HepG2 (cell line): Measurements from ENCODE around the gene IFIT3. TPM values are rescaled to one million over a fixed set of nuclear protein-coding genes. Genes with fewer than 3 reads are reported as not detected.

ENCODE experiments used
- ATAC-seq: fragments of 200-7000 bp; cut with Tn5 transposase; 3 replicates; pipeline ENCODE4 v1.9.1; 2020; ENCODE audit warnings: mild to moderate bottlenecking, moderate library complexity
- BruUV-seq: library from RNA; stranded (reverse); fragments of 400-500 nt; replicated peaks from 2 replicates; lab custom pipeline; 2021; lab: Mats Ljungman, UMichigan
- CTCF ChIA-PET: fragments of 300-600 bp; formaldehyde crosslinking; extraction: SDS; loops from one replicate; lab custom pipeline; 2021; ENCODE audit warnings: low total read pairs, inconsistent platforms, low intra/inter-chr PET ratio; lab: Yijun Ruan, JAX
- POLR2A ChIA-PET: fragments of 350-600 bp; sonication (Branson Sonifier 250); formaldehyde crosslinking; loops from one replicate; lab custom pipeline; 2020; ENCODE audit warnings: antibody characterized with exemption, inconsistent platforms; lab: Yijun Ruan, JAX
- DNase-seq: peaks from one replicate; pipeline ENCODE4 v3.0.0-alpha.2; 2015; ENCODE audit warnings: low spot score
- FAIRE-seq: peaks from 3 replicates; lab custom pipeline; 2011; peaks lifted over from hg19 to GRCh38; lab: Jason Lieb, UNC
- H2AFZ ChIP-seq: one replicate; pipeline ENCODE4 v1.6.1; 2011; ENCODE audit warnings: low read length, inconsistent platforms
- H3K27ac ChIP-seq: fragments of 300-600 bp; 3 replicates; pipeline ENCODE4 v1.8.0; 2011; ENCODE audit warnings: mixed run types, mild to moderate bottlenecking, mixed read lengths, low read length, inconsistent platforms; ENCODE audit not compliant: insufficient read depth; ENCODE audit errors: extremely low read length
- H3K27me3 ChIP-seq, 2 experiments: fragments of 200-600 bp in 1 of 2; 2 replicates in 1 of 2; 3 replicates in 1 of 2; pipeline versions ENCODE4 v1.6.0 to v1.8.0; 2011; ENCODE audit warnings: low read length in 2 of 2, mild to moderate bottlenecking in 2 of 2, moderate library complexity in 2 of 2, inconsistent platforms in 1 of 2; ENCODE audit not compliant: insufficient read depth in 2 of 2, control insufficient read depth in 1 of 2
- H3K36me3 ChIP-seq, 2 experiments: fragments of 200-600 bp in 1 of 2; replicated peaks in 1 of 2; 2 replicates in 1 of 2; 3 replicates in 1 of 2; pipeline versions ENCODE4 v1.5.1 to v1.8.0; 2011; ENCODE audit warnings: low read length in 2 of 2, inconsistent platforms in 1 of 2; ENCODE audit not compliant: insufficient read depth in 2 of 2, control insufficient read depth in 1 of 2
- H3K4me1 ChIP-seq: 2 replicates; pipeline ENCODE4 v1.5.1; 2012; ENCODE audit warnings: low read length, inconsistent platforms; ENCODE audit not compliant: insufficient read depth
- H3K4me2 ChIP-seq: 2 replicates; pipeline ENCODE4 v1.6.0; 2011; ENCODE audit warnings: low read depth, low read length, inconsistent platforms
- H3K4me3 ChIP-seq, 3 experiments: fragments of 200-600 bp in 1 of 3; sonication (generic), shearing (Covaris generic) in 1 of 3; replicated peaks in 1 of 3; 2 replicates each; pipeline ENCODE4 v1.5.1; 2011 to 2016; ENCODE audit warnings: low read length in 3 of 3, inconsistent platforms in 2 of 3, low read depth in 2 of 3, mild to moderate bottlenecking in 2 of 3, control low read depth in 1 of 3, mixed read lengths in 1 of 3; ENCODE audit not compliant: insufficient read depth in 1 of 3
- H3K79me2 ChIP-seq: one replicate; pipeline ENCODE4 v1.6.1; 2011; ENCODE audit warnings: low read length, inconsistent platforms; ENCODE audit not compliant: insufficient read depth
- H3K9ac ChIP-seq: 2 replicates; pipeline ENCODE4 v1.6.0; 2011; ENCODE audit warnings: mild to moderate bottlenecking, low read depth, low read length, inconsistent platforms; ENCODE audit not compliant: insufficient read depth
- H3K9me3 ChIP-seq: 2 replicates; pipeline ENCODE4 v1.5.1; 2012; ENCODE audit warnings: mild to moderate bottlenecking, low read length
- H4K20me1 ChIP-seq: 2 replicates; pipeline ENCODE4 v1.6.0; 2011; ENCODE audit warnings: inconsistent platforms, mild to moderate bottlenecking, low read length, moderate library complexity; ENCODE audit not compliant: insufficient read depth
- ERF ChIP-seq: IDR thresholded peaks from 2 replicates; pipeline ENCODE4 v1.6.1; 2018; ENCODE audit warnings: missing biosample characterization, missing genetic modification reagents
- IRX3 ChIP-seq: sonication (generic); formaldehyde crosslinking; IDR thresholded peaks from 2 replicates; pipeline ENCODE4 v1.8.1; 2023; ENCODE audit warnings: mild to moderate bottlenecking, low read depth, missing genetic modification reagents, borderline replicate concordance
- JDP2 ChIP-seq: sonication (generic); formaldehyde crosslinking; IDR thresholded peaks from 2 replicates; pipeline ENCODE4 v1.8.1; 2022; ENCODE audit warnings: missing genetic modification reagents, borderline replicate concordance
- JUN ChIP-seq: sonication (generic); formaldehyde crosslinking; IDR thresholded peaks from 2 replicates; pipeline ENCODE4 v1.4.0; 2020; ENCODE audit warnings: mild to moderate bottlenecking, missing genetic modification reagents
- ONECUT2 ChIP-seq: sonication (generic); formaldehyde crosslinking; IDR thresholded peaks from 2 replicates; pipeline ENCODE4 v1.4.0; 2020; ENCODE audit warnings: missing genetic modification reagents
- POGK ChIP-seq: sonication (generic); formaldehyde crosslinking; conservative IDR thresholded peaks from 2 replicates; pipeline ENCODE4 v1.8.0; 2022; ENCODE audit warnings: mild to moderate bottlenecking, moderate library complexity, missing genetic modification reagents
- SAP130 ChIP-seq: IDR thresholded peaks from 2 replicates; pipeline ENCODE4 v1.6.1; 2016; ENCODE audit warnings: low read depth
- TFAP4 ChIP-seq: sonication (generic); IDR thresholded peaks from 2 replicates; pipeline ENCODE4 v1.6.1; 2016; ENCODE audit warnings: low read depth, borderline replicate concordance
- ZNF407 ChIP-seq: sonication (generic); formaldehyde crosslinking; IDR thresholded peaks from one replicate; pipeline ENCODE4 v1.5.1; 2020; ENCODE audit warnings: mild to moderate bottlenecking, missing genetic modification reagents; ENCODE audit errors: not compliant biosample characterization
- ZNF7 ChIP-seq: IDR thresholded peaks from 2 replicates; pipeline ENCODE4 v1.6.1; 2016; ENCODE audit warnings: missing biosample characterization, missing genetic modification reagents
- ZSCAN5A ChIP-seq: sonication (generic); formaldehyde crosslinking; IDR thresholded peaks from 2 replicates; pipeline ENCODE4 v1.8.0; 2022; ENCODE audit warnings: mild to moderate bottlenecking, missing genetic modification reagents, borderline replicate concordance
- in situ Hi-C: cut with HindIII; loops from 2 replicates; pipeline ENCODE4 v1.10.0; 2017; ENCODE audit warnings: low pct_unique_long_range_greater_than_20kb; ENCODE audit not compliant: extremely low pct_ligation_motif_present
- intact Hi-C: fragments of 100-400 bp; cut with micrococcal nuclease; formaldehyde crosslinking; loops from one replicate; pipeline ENCODE4 v1.10.0; 2022; ENCODE audit not compliant: unreplicated experiment
- polyA plus RNA-seq, 8 experiments: library from polyadenylated mRNA; depleted of rRNA in 3 of 8; stranded (reverse) in 7 of 8; unstranded in 1 of 8; fragments of >200 nt; fragmentation: Illumina TruSeq in 4 of 8; extraction: Trizol in 4 of 8; gene quantifications; 2 replicates each; pipeline versions ENCODE4 v1.2.1 to v1.2.3, GENCODE V29; 2011 to 2016; ENCODE audit warnings: low read depth in 4 of 8, missing spikeins in 1 of 8, mixed read lengths in 1 of 8; ENCODE audit not compliant: insufficient read depth in 1 of 8
- total RNA-seq, 5 experiments: library from RNA; depleted of rRNA; stranded (reverse); fragments of >200 nt; fragmentation: Illumina TruSeq; extraction: Trizol; gene quantifications; 2 replicates each; pipeline ENCODE4 v1.2.3, GENCODE V29; 2016; ENCODE audit warnings: low read depth in 1 of 5

The IFIT3 gene
- total and polyA plus RNA-seq, 2 of the 13 experiments (the other 11 are each of a cell fraction or from before 2014, with no cell fraction given): 0.48 to 3.1 TPM

- no peak for TF ChIP-seq ERF (CRISPR knock-in tag)
Observed at GRCh38 chr10:89360157-89360556, 32.4 kb downstream of the IFIT3 start (continued).

GRCh38 chr10:89362929-89363328, 35.1 kb downstream of the IFIT3 start:
- no peak for FAIRE-seq
- H3K27me3 ChIP-seq: no peaks in the 10 kb centered on the region
- in situ Hi-C loops: no loop called here
- CTCF ChIA-PET: no interaction called here
- H3K9ac ChIP-seq: no peak overlapping the region
- no peak overlapping the region for H3K27ac ChIP-seq
- BruUV-seq: no TSS peak
- no peaks in the 10 kb centered on the region for H3K4me1 ChIP-seq
- no peak overlapping the region for H2AFZ ChIP-seq
- POLR2A ChIA-PET: no interaction called here
- no peaks in the 10 kb centered on the region for H3K79me2 ChIP-seq
- ATAC-seq: no peak
- H3K9me3 ChIP-seq: no peaks in the 10 kb centered on the region
- no peak overlapping the region for H3K4me2 ChIP-seq
- DNase-seq: no peak
- no peaks in the 10 kb centered on the region for H3K36me3 ChIP-seq
- intact Hi-C loops: no loop called here
- no peak overlapping the region for H3K4me3 ChIP-seq
- H4K20me1 ChIP-seq: no peaks in the 10 kb centered on the region
- TF ChIP-seq JDP2 (CRISPR knock-in tag) (no peak), ONECUT2 (CRISPR knock-in tag) (no peak), POGK (CRISPR knock-in tag) (no peak), ZSCAN5A (CRISPR knock-in tag) (no peak), ZNF407 (CRISPR knock-in tag) (no peak), TFAP4 (no peak), SAP130 (CRISPR knock-in tag) (no peak), JUN (CRISPR knock-in tag) (no peak), ZNF7 (CRISPR knock-in tag) (no peak), IRX3 (CRISPR knock-in tag) (no peak)
